T-helper 2 cell treated with Interferon-gamma antibody and Interleukin-4, amounts not matched to agents 100 ng/mL and 5 ng/mL, for 36 hours (primary cell): ENCODE measurements around the gene DTNBP1. TPM values are rescaled to one million over a fixed set of nuclear protein-coding genes. Genes with fewer than 3 reads are reported as not detected.

Source experiments
- intact Hi-C: fragments of 100-400 bp; cut with micrococcal nuclease; formaldehyde crosslinking; loops from one replicate; pipeline ENCODE4 v1.15.1; 2023
- total RNA-seq: library from RNA; stranded (reverse); gene quantifications from 2 replicates; pipeline ENCODE4 v1.2.3, GENCODE V29; 2022

DTNBP1 gene
- total RNA-seq, 1 donor from 2014 or later, result 25.3 TPM

- intact Hi-C loops, result no loop called here
Measured at GRCh38 chr6:15594512-15595259, 68.1 kb downstream of the DTNBP1 start.

- intact Hi-C loops, result no loop called here
Measured at GRCh38 chr6:15593798-15594197, 69.0 kb downstream of the DTNBP1 start.

GRCh38 chr6:15592610-15593009 is 70.2 kb downstream of the DTNBP1 start:
- intact Hi-C loops, result no loop called here

GRCh38 chr6:15588971-15589634 is 73.7 kb downstream of the DTNBP1 start:
- intact Hi-C loops, result no loop called here

GRCh38 chr6:15586503-15586902 is 76.3 kb downstream of the DTNBP1 start:
- intact Hi-C loops, result no loop called here

GRCh38 chr6:15585760-15586214 is 77.0 kb downstream of the DTNBP1 start:
- intact Hi-C loops, result no loop called here

GRCh38 chr6:15582499-15582898 is 80.3 kb downstream of the DTNBP1 start:
- intact Hi-C loops, result no loop called here

GRCh38 chr6:15581751-15582150 is 81.1 kb downstream of the DTNBP1 start:
- intact Hi-C loops, result no loop called here

GRCh38 chr6:15580326-15580725 is 82.5 kb downstream of the DTNBP1 start:
- intact Hi-C loops, result no loop called here

GRCh38 chr6:15578716-15579391 is 84.0 kb downstream of the DTNBP1 start:
- intact Hi-C loops, result no loop called here

- intact Hi-C loops, result no loop called here
Measured at GRCh38 chr6:15577550-15578171, 85.2 kb downstream of the DTNBP1 start.

- intact Hi-C loops, result no loop called here
Measured at GRCh38 chr6:15577106-15577505, 85.7 kb downstream of the DTNBP1 start.

GRCh38 chr6:15575357-15576033 is 87.3 kb downstream of the DTNBP1 start:
- intact Hi-C loops, result no loop called here

GRCh38 chr6:15574486-15574885 is 88.3 kb downstream of the DTNBP1 start:
- intact Hi-C loops, result no loop called here

GRCh38 chr6:15574023-15574422 is 88.8 kb downstream of the DTNBP1 start:
- intact Hi-C loops, result no loop called here

GRCh38 chr6:15573384-15573783 is 89.4 kb downstream of the DTNBP1 start:
- intact Hi-C loops, result no loop called here

- intact Hi-C loops, result no loop called here
Measured at GRCh38 chr6:15572296-15573016, 90.4 kb downstream of the DTNBP1 start.

- intact Hi-C loops, result no loop called here
Measured at GRCh38 chr6:15570171-15570570, 92.7 kb downstream of the DTNBP1 start.

GRCh38 chr6:15569035-15569995 is 93.5 kb downstream of the DTNBP1 start:
- intact Hi-C loops, result no loop called here
